ENCODE data around the gene CSPG4.
"Not testable (repeated sequence)": the region's sequence is repeated elsewhere in the genome, so short reads cannot be mapped to it uniquely, and the experiment has no call there.

Gene CSPG4

GRCh38 chr15:75750261-75751050 lies 37.8 kb upstream of the CSPG4 start:
- H3K27me3 Mint-ChIP-seq, result peaks cover 8% of the 10 kb centered on the region
- H3K4me3 Mint-ChIP-seq, result no peak overlapping the region
- no peaks in the 10 kb centered on the region for H3K9me3 Mint-ChIP-seq
- H3K27ac Mint-ChIP-seq, result no peak overlapping the region
- peaks cover 9% of the 10 kb centered on the region for H3K4me1 Mint-ChIP-seq
- H3K36me3 Mint-ChIP-seq, result no peaks in the 10 kb centered on the region
- ATAC-seq, result no peak

DNA sequence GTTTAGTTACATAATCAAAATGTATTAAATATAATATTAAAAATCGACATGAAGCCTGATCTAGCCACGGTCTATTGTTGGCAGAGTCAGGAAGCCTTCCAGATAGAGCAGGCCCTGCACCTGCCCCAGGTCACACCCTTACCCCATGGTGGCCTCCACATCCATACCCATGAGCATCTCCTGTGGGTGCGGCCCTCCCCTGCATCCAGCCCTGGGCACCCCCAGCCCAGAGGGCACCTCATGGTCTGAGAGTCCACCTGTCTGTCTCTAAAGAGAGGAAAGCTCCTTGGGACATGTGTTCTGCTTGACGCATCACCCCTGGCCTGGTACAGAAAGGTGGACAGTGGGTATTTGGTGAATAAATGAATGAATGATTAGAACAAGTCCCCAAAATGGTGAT lies 37.2 kb upstream of the CSPG4 start:
- H3K27me3 Mint-ChIP-seq, result peaks cover 8% of the 10 kb centered on the region
- no peak overlapping the region for H3K27ac Mint-ChIP-seq
- no peaks in the 10 kb centered on the region for H3K9me3 Mint-ChIP-seq
- no peaks in the 10 kb centered on the region for H3K36me3 Mint-ChIP-seq
- peaks cover 9% of the 10 kb centered on the region for H3K4me1 Mint-ChIP-seq
- no peak overlapping the region for H3K4me3 Mint-ChIP-seq
- ATAC-seq, result no peak

DNA sequence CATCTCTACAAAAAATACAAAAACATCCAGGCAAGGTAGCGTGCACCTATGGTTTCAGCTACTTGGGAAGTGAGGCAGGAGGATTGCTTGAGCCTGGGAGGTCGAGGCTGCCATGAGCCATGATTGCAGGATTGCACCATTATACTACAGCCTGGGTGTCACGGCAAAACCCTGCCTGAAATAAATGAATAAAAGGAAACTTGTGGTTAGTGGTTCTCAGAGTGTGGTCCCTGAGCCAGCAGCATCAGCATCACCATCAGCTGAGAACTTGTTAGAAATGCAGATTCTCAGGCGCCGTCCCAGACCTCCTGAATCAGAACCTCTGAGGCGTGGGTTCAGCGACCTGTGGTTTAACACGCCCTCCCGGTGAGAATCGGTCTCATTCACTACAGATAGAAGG lies 36.2 kb upstream of the CSPG4 start:
- not testable (repeated sequence) for H3K27me3 Mint-ChIP-seq, H3K4me3 Mint-ChIP-seq, H3K4me1 Mint-ChIP-seq, H3K36me3 Mint-ChIP-seq, H3K9me3 Mint-ChIP-seq, H3K27ac Mint-ChIP-seq, ATAC-seq

DNA sequence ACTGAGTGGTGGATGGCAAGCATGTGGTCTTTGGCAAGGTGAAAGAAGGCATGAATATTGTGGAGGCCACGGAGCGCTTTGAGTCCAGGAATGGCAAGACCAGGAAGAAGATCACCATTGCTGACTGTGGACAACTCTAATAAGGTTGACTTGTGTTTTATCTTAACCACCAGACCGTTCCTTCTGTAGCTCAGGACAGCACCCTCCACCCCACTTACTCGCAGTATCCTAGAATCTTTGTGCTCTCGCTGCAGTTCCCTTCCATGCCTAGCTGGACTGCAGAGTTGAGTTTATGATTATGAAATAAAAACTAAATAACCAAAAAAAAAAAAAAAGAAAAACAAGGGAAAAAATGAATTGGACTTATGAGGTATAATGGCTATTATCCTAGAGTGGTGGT lies 34.5 kb upstream of the CSPG4 start:
- H3K27me3 Mint-ChIP-seq, result peaks cover 16% of the 10 kb centered on the region
- H3K27ac Mint-ChIP-seq, result not testable (repeated sequence)

GRCh38 chr15:75745305-75745704 lies 32.7 kb upstream of the CSPG4 start:
- no peaks in the 10 kb centered on the region for H3K36me3 Mint-ChIP-seq
- H3K4me1 Mint-ChIP-seq, result peaks cover 9% of the 10 kb centered on the region
- no peak overlapping the region for H3K27ac Mint-ChIP-seq
- H3K27me3 Mint-ChIP-seq, result peaks cover 25% of the 10 kb centered on the region
- no peak overlapping the region for H3K4me3 Mint-ChIP-seq
- no peak for ATAC-seq
- no peaks in the 10 kb centered on the region for H3K9me3 Mint-ChIP-seq

More for the DNA sequence above, 34.5 kb upstream of the CSPG4 start:
- H3K4me1 Mint-ChIP-seq, H3K4me3 Mint-ChIP-seq, H3K9me3 Mint-ChIP-seq, H3K36me3 Mint-ChIP-seq, ATAC-seq: not testable (repeated sequence)

DNA sequence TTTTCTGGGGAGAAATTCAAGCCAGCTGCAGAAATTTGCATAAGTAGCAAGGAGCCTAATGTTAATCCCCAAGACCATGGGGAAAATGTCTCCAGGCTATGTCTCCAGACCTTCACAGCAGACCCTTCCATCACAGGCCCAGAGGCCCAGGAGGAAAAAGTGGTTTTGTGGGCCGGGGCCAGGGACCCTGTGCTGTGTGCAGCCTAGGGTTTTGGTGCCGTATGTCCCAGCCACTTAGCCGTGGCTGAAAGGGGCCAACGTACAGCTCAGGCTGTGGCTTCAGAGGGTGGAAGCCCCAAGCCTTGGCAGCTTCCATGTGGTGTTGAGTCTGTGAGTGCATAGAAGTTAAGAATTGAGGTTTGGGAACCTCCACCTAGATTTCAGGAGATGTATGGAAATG lies 29.7 kb upstream of the CSPG4 start:
- not testable (repeated sequence) for H3K4me3 Mint-ChIP-seq, H3K9me3 Mint-ChIP-seq
- peaks cover 25% of the 10 kb centered on the region for H3K27me3 Mint-ChIP-seq

DNA sequence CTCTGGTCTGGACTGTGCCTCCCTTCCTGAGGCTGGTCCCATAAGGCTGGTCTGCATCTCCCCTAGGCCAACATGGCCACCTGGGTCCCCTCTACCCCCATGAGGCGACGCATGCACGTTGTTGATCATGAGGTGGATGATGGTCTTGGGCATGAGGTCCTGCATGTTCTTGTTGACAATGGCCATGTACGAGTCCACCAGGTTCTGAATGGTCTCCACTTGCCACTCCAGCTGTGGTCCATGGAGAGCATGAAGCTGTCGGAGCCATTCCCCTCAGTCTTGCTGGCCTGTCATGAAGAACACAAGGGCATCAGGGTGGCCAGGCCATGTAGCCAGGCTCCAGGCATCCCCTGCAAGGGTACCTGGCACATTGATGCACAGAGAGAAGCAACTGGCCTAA lies 27.1 kb upstream of the CSPG4 start:
- Mint-ChIP-seq H3K9me3 (no peaks in the 10 kb centered on the region), H3K27ac (no peak overlapping the region), H3K27me3 (peaks cover 17% of the 10 kb centered on the region), H3K4me3 (peak overlapping the region; percentile 79), H3K4me1 (peaks cover 20% of the 10 kb centered on the region), H3K36me3 (no peaks in the 10 kb centered on the region)
- ATAC-seq, result no peak

More for the DNA sequence above, 29.7 kb upstream of the CSPG4 start:
- not testable (repeated sequence) for ATAC-seq, H3K36me3 Mint-ChIP-seq, H3K27ac Mint-ChIP-seq
- H3K4me1 Mint-ChIP-seq, result peaks cover 11% of the 10 kb centered on the region

DNA sequence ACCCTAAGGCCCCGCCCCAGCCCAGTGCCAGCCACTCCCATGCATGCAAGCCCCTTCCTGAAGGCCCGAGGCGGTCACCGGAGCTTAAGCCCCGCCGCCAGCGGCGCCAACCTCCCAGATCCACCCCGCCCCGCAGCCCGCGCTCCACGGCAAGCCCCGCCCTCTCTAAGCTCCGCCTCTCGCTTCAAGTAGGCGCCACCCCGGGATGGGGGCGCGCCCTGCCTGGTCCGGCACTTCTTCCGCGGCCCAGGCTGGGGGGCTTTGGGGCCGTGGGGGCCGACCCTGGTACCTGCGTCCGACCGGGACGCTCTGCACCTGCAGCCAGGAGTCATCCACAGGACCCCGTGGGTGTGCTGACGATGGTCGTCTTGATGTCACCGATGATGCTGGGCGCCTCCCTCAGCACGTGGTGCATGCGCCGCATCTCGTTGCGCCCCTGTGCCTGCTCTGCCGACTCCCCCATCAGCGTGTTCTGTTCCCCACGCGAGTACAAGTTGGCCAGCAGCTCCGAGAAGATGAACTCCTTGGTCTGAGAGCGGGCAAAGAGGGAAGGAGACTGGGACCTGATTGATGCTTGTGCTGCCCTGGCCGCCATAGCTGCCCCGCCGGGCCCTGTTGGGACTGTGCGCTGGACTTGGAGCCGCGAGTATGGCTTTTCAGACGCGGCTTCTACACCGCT lies 26.1 kb upstream of the CSPG4 start:
- peaks cover 17% of the 10 kb centered on the region for H3K27me3 Mint-ChIP-seq
- peak overlapping the region; percentile 79 for H3K4me3 Mint-ChIP-seq
- no peaks in the 10 kb centered on the region for H3K36me3 Mint-ChIP-seq
- no peaks in the 10 kb centered on the region for H3K9me3 Mint-ChIP-seq
- ATAC-seq, result peak; percentile 99
- H3K27ac Mint-ChIP-seq, result peak overlapping the region; percentile 67
- H3K4me1 Mint-ChIP-seq, result peaks cover 27% of the 10 kb centered on the region

GRCh38 chr15:75738014-75738646 lies 25.5 kb upstream of the CSPG4 start:
- Mint-ChIP-seq H3K4me3 (peak overlapping the region; percentile 79), H3K9me3 (no peaks in the 10 kb centered on the region), H3K4me1 (peaks cover 34% of the 10 kb centered on the region), H3K27me3 (peaks cover 17% of the 10 kb centered on the region), H3K27ac (peak overlapping the region; percentile 67), H3K36me3 (no peaks in the 10 kb centered on the region)
- peak; percentile 53 for ATAC-seq

DNA sequence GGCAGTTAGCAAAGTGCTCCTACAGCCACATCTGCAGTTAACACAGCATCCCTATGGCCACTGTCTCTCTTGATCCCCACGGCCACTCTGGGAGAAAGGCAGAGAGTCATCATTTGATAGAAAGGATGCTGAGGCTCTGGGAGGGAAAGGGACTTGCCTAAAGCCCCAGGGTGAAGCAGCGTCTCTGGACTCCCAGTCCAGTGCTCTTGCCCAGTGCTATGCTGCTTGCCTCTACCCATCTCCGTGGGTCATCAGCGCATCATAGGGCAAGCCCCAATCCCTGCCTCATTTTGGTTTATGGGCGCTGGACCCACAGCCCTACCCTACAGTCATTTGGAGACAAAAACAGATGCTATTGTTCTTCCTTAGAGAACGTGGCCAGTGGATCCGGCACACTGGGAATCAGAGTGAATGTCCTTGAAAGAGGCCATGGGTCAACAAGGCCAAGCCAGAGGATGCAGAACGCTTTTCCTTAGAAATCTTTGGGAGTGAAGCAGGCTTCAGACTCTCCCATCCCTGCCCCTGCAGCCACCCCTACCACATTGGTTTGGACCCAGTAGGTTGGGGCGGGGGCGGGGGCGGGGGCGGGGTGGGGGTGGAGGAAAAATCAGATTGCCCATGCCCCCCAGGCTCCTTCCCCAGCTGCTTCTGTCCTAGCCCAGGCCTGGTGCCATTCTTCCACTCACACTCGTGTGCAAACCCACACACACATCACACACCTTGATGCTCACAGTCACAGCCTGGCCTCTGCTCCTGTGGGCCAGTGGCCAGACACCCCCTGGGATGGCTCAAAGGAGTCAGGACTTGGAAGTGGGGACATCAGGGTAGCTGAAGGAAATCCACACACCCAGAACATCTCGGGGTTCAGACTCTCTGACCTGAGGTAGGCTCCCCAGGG lies 24.7 kb upstream of the CSPG4 start:
- not testable (repeated sequence) for H3K36me3 Mint-ChIP-seq, ATAC-seq
- H3K27ac Mint-ChIP-seq, result peak overlapping the region; percentile 67

DNA sequence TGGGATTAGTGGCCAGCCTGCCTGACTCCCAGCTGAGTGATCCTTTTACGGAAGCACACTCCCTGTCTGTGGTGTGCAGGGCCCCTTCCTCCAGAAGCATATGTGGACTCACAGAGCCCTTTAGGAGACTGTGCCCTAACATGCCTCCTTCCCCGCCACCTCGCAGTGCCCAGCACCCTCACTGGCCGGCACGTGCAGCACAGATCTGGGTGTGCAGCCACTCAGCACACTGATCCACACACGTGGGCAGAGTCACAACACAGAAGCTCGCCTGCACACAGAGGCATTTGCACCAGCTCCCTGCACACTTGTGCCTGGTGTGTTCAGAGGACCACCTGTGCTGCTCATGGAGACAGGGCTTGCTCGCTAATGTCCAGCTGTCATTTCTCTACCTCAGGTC lies 23.6 kb upstream of the CSPG4 start:
- Mint-ChIP-seq H3K9me3 (no peaks in the 10 kb centered on the region), H3K27me3 (peaks cover 10% of the 10 kb centered on the region), H3K4me1 (peaks cover 53% of the 10 kb centered on the region), H3K36me3 (no peaks in the 10 kb centered on the region), H3K4me3 (no peak overlapping the region), H3K27ac (no peak overlapping the region)
- no peak for ATAC-seq

More for the DNA sequence above, 24.7 kb upstream of the CSPG4 start:
- H3K4me3 Mint-ChIP-seq, result peak overlapping the region; percentile 79
- H3K9me3 Mint-ChIP-seq, result not testable (repeated sequence)
- H3K27me3 Mint-ChIP-seq, result peaks cover 12% of the 10 kb centered on the region
- peaks cover 42% of the 10 kb centered on the region for H3K4me1 Mint-ChIP-seq

- not testable (repeated sequence) for H3K27me3 Mint-ChIP-seq, H3K9me3 Mint-ChIP-seq, H3K36me3 Mint-ChIP-seq, H3K4me3 Mint-ChIP-seq, H3K27ac Mint-ChIP-seq, ATAC-seq
- peaks cover 53% of the 10 kb centered on the region for H3K4me1 Mint-ChIP-seq
These were observed 22.5 kb upstream of the CSPG4 start for GRCh38 chr15:75734861-75735760.

- H3K27ac Mint-ChIP-seq, result no peak overlapping the region
- no peak overlapping the region for H3K4me3 Mint-ChIP-seq
- peaks cover 9% of the 10 kb centered on the region for H3K27me3 Mint-ChIP-seq
- no peaks in the 10 kb centered on the region for H3K9me3 Mint-ChIP-seq
- H3K4me1 Mint-ChIP-seq, result peaks cover 50% of the 10 kb centered on the region
- ATAC-seq, result no peak
- no peaks in the 10 kb centered on the region for H3K36me3 Mint-ChIP-seq
These were observed 21.4 kb upstream of the CSPG4 start for GRCh38 chr15:75733761-75734651.
